Mesenchymal stem cell (in vitro differentiated cells and primary cell): Measurements from ENCODE around the gene IGFBP2.

Source experiments
- DNase-seq: peaks from one replicate; pipeline ENCODE4 v3.0.0-alpha.2; 2013
- H2AFZ ChIP-seq: one replicate; pipeline ENCODE4 v1.6.1; 2013; ENCODE audit warnings: low read depth, mild to moderate bottlenecking, control low read depth, inconsistent platforms, low read length, moderate library complexity
- H2AK5ac ChIP-seq: 2 replicates; pipeline ENCODE4 v1.6.1; 2013; ENCODE audit warnings: low read length, moderate library complexity, mild to moderate bottlenecking, inconsistent platforms; ENCODE audit not compliant: severe bottlenecking
- H2BK120ac ChIP-seq: one replicate; pipeline ENCODE4 v1.6.1; 2013; ENCODE audit warnings: low read depth, mild to moderate bottlenecking, inconsistent platforms, low read length, moderate library complexity
- H2BK12ac ChIP-seq, 2 experiments: one replicate each; pipeline ENCODE4 v1.6.1; 2013; ENCODE audit warnings: inconsistent platforms in 2 of 2, low read length in 2 of 2, mild to moderate bottlenecking in 2 of 2, moderate library complexity in 2 of 2, control low read depth in 1 of 2
- H2BK15ac ChIP-seq: one replicate; pipeline ENCODE4 v1.6.1; 2013; ENCODE audit warnings: mild to moderate bottlenecking, low read depth, inconsistent platforms; ENCODE audit not compliant: poor library complexity, severe bottlenecking
- H2BK5ac ChIP-seq: 2 replicates; pipeline ENCODE4 v1.6.1; 2013; ENCODE audit warnings: low read depth, mild to moderate bottlenecking, low read length, control low read depth, inconsistent platforms; ENCODE audit not compliant: poor library complexity, severe bottlenecking
- H3K14ac ChIP-seq, 2 experiments: one replicate each; pipeline ENCODE4 v1.6.1; 2013; ENCODE audit warnings: inconsistent platforms in 2 of 2, low read length in 2 of 2, control low read depth in 1 of 2, mild to moderate bottlenecking in 1 of 2, moderate library complexity in 1 of 2
- H3K18ac ChIP-seq, 2 experiments: one replicate each; pipeline ENCODE4 v1.6.1; 2013; ENCODE audit warnings: inconsistent platforms in 2 of 2, low read length in 2 of 2, control low read depth in 1 of 2, low read depth in 1 of 2, mild to moderate bottlenecking in 1 of 2
- H3K23ac ChIP-seq, 2 experiments: one replicate each; pipeline ENCODE4 v1.6.1; 2013; ENCODE audit warnings: inconsistent platforms in 2 of 2, low read length in 2 of 2, mild to moderate bottlenecking in 2 of 2, moderate library complexity in 2 of 2, control low read depth in 1 of 2
- H3K27ac ChIP-seq: 2 replicates; pipeline ENCODE4 v1.5.1; 2013; ENCODE audit warnings: mild to moderate bottlenecking, moderate library complexity, low read length, control low read depth, inconsistent platforms; ENCODE audit not compliant: poor library complexity, severe bottlenecking
- H3K27me3 ChIP-seq, 2 experiments: 2 replicates each; pipeline versions ENCODE4 v1.6.1 to v1.7.0; 2013; ENCODE audit warnings: low read length in 2 of 2, mild to moderate bottlenecking in 2 of 2, moderate library complexity in 2 of 2, control low read depth in 1 of 2, inconsistent platforms in 1 of 2; ENCODE audit not compliant: control insufficient read depth in 1 of 2, insufficient read depth in 1 of 2
- H3K36me3 ChIP-seq, 2 experiments: 2 replicates each; pipeline versions ENCODE4 v1.6.1 to v1.7.0; 2013; ENCODE audit warnings: low read length in 2 of 2, control low read depth in 1 of 2, inconsistent platforms in 1 of 2, low read depth in 1 of 2, mild to moderate bottlenecking in 1 of 2; ENCODE audit not compliant: insufficient read depth in 2 of 2, control insufficient read depth in 1 of 2
- H3K4ac ChIP-seq, 2 experiments: one replicate each; pipeline ENCODE4 v1.6.1; 2013; ENCODE audit warnings: inconsistent platforms in 2 of 2, low read length in 2 of 2, mild to moderate bottlenecking in 2 of 2, moderate library complexity in 2 of 2, control low read depth in 1 of 2, low read depth in 1 of 2
- H3K4me1 ChIP-seq: 2 replicates; pipeline ENCODE4 v1.6.1; 2013; ENCODE audit warnings: low read depth, low read length, control low read depth; ENCODE audit not compliant: control insufficient read depth, insufficient read depth
- H3K4me2 ChIP-seq: 2 replicates; pipeline ENCODE4 v1.6.1; 2013; ENCODE audit warnings: low read length, mild to moderate bottlenecking, inconsistent platforms; ENCODE audit not compliant: poor library complexity, severe bottlenecking
- H3K4me3 ChIP-seq, 2 experiments: 2 replicates each; pipeline versions ENCODE4 v1.5.1 to v1.7.0; 2013; ENCODE audit warnings: low read length in 2 of 2, mild to moderate bottlenecking in 2 of 2, control low read depth in 1 of 2, low read depth in 1 of 2; ENCODE audit not compliant: insufficient read depth in 1 of 2
- H3K79me1 ChIP-seq: replicated peaks from 2 replicates; pipeline ENCODE4 v1.6.1; 2013; ENCODE audit warnings: mild to moderate bottlenecking, control low read depth, low read length, inconsistent platforms; ENCODE audit not compliant: poor library complexity, severe bottlenecking
- H3K9ac ChIP-seq: 2 replicates; pipeline ENCODE4 v1.7.0; 2013; ENCODE audit warnings: mild to moderate bottlenecking, low read length, moderate library complexity
- H3K9me3 ChIP-seq: 2 replicates; pipeline ENCODE4 v1.7.0; 2013; ENCODE audit warnings: mild to moderate bottlenecking, low read length; ENCODE audit not compliant: control insufficient read depth
- H4K8ac ChIP-seq: one replicate; pipeline ENCODE4 v1.6.1; 2013; ENCODE audit warnings: inconsistent platforms, mild to moderate bottlenecking, low read length, moderate library complexity
- H4K91ac ChIP-seq: one replicate; pipeline ENCODE4 v1.6.1; 2013; ENCODE audit warnings: mild to moderate bottlenecking, low read length, inconsistent platforms
- WGBS: methylation state at CpG from one replicate; pipeline ENCODE4 v1.1.7; 2013; ENCODE audit warnings: mixed read lengths; 5-methylcytosine and 5-hydroxymethylcytosine counted together

IGFBP2 gene

DNA sequence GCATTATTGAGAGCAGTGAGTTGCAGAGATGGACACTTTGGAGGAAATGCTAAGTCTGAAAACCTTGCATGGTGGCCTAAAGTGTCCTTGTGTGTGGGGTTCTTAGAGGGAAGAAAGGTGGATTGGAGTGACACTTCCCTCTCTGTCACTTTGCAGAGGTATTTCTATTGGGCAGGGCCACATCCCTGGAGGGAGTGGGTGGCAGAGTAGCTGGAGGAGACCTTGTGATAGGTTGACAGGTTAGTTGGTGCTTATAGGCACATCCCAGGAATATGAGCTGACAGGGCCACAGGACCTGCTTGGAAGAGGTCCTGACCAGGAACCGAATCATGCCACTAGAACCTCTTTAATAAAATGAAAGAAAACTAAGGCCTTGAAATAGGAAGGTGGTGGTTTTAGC lies 63.1 kb downstream of the IGFBP2 start:
- H3K4me3 ChIP-seq: peak overlapping the region in 1 of 2 experiments; percentile 50
- peak overlapping the region; percentile 45 for H2BK120ac ChIP-seq
- peak overlapping the region; percentile 76 for H3K9ac ChIP-seq
- no peak overlapping the region for H2AFZ ChIP-seq
- no peak overlapping the region for H3K4me2 ChIP-seq
- no peak overlapping the region for H3K27ac ChIP-seq
- H3K14ac ChIP-seq: no peak overlapping the region
- H2AK5ac ChIP-seq: peak overlapping the region; percentile 85
- no peak overlapping the region for H4K91ac ChIP-seq
- H3K27me3 ChIP-seq: no peaks in the 10 kb centered on the region
- H3K79me1 ChIP-seq: no peaks in the 10 kb centered on the region
- no peaks in the 10 kb centered on the region for H3K36me3 ChIP-seq
- DNase-seq: no peak
- H2BK15ac ChIP-seq: no peak overlapping the region
- H3K23ac ChIP-seq: no peak overlapping the region
- peak overlapping the region; percentile 65 to 92 for H2BK12ac ChIP-seq
- H3K4ac ChIP-seq: peak overlapping the region; percentile 21 to 86
- no peak overlapping the region for H2BK5ac ChIP-seq
- H3K18ac ChIP-seq: peak overlapping the region; percentile 34 to 71
- no peak overlapping the region for H4K8ac ChIP-seq
- no CpG with 5 or more reads among the region's 1 CpG for WGBS
- peaks cover 23% of the 10 kb centered on the region for H3K4me1 ChIP-seq
- H3K9me3 ChIP-seq: no peaks in the 10 kb centered on the region

DNA sequence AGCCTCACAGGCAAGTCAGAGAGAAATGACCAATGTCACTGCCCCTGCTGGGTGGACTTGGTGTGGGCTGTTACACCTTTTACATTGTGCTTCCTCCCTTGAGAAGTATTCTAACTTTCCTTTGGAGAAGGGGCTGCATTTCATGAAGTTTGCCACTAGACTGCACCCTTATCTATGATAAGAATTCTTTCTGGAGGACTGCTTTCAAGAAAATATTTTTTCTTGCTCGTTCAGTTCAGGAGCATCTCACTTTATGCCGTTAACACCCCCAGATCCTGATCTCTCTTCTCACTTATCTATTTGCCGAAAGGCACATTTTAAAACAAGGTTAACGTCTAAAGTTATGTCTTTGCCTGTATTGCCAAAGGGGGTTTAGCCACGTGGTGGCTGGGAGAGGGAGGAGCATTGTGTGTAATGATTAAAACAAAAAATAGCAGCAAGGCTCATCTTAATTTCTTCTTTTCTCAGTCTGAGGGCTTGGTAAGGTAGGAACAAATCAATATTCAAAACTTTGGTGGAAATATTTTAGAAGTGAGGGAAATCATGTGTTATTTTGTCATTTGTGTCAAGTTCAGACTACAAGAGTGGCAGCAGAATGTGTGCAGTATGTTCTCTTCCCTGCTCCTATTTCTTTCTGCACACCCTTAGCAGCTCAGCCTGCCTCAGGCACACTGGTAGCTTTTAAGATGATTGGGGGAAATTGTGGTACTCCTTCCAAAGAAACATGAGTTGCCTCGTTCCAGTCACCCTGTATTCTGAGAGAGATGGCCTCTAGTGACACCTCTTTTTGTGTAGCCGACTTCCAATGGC lies 63.7 kb downstream of the IGFBP2 start:
- 64% methylated on average over 6 of the region's 7 CpGs for WGBS
- H2BK5ac ChIP-seq: no peak overlapping the region
- H4K8ac ChIP-seq: no peak overlapping the region

DNA sequence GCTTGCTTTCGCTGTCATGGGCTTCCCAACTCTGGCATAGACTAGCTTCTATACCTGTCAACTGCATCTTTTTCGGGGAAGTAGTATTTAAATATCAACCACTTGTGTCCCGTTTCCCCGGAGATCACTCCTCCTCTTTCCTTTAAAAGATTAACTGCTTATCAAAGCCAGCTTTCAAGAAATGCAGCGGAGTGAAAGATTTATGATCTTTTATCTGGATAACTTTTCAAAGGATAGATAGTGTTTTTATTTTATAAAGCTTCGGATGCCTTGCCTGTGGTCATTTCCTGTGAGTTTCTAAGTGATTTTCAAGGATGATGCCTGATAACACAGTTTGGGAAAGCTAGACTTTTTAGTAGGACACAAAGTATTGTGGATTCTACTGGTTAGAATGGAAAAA lies 65.1 kb downstream of the IGFBP2 start:
- Histone ChIP-seq H3K4ac (no peak overlapping the region), H3K79me1 (no peaks in the 10 kb centered on the region), H3K4me1 (peaks cover 19% of the 10 kb centered on the region), H3K14ac (no peak overlapping the region), H2BK12ac (no peak overlapping the region), H4K91ac (no peak overlapping the region), H3K4me3 (no peak overlapping the region), H2AFZ (no peak overlapping the region), H3K18ac (no peak overlapping the region), H3K9me3 (no peaks in the 10 kb centered on the region), H3K27me3 (no peaks in the 10 kb centered on the region), H3K27ac (no peak overlapping the region), H2BK120ac (no peak overlapping the region), H3K9ac (peak overlapping the region; percentile 44), H4K8ac (no peak overlapping the region), H3K36me3 (no peaks in the 10 kb centered on the region), H3K23ac (no peak overlapping the region), H3K4me2 (no peak overlapping the region), H2BK5ac (no peak overlapping the region), H2AK5ac (no peak overlapping the region), H2BK15ac (no peak overlapping the region)
- 39% methylated on average over 6 of the region's 6 CpGs for WGBS
- DNase-seq: no peak

More for the DNA sequence above, 63.7 kb downstream of the IGFBP2 start:
- no peak overlapping the region for H3K23ac ChIP-seq
- no peak overlapping the region for H2AFZ ChIP-seq
- DNase-seq: peak; percentile 73
- no peak overlapping the region for H3K4me2 ChIP-seq
- no peaks in the 10 kb centered on the region for H3K27me3 ChIP-seq
- H3K14ac ChIP-seq: no peak overlapping the region
- H2BK120ac ChIP-seq: peak overlapping the region; percentile 45
- no peak overlapping the region for H3K27ac ChIP-seq
- peak overlapping the region; percentile 88 to 92 for H2BK12ac ChIP-seq
- H4K91ac ChIP-seq: no peak overlapping the region
- peak overlapping the region; percentile 76 for H3K9ac ChIP-seq
- H3K4me1 ChIP-seq: peaks cover 22% of the 10 kb centered on the region
- no peaks in the 10 kb centered on the region for H3K79me1 ChIP-seq
- peak overlapping the region in 1 of 2 experiments; percentile 50 for H3K4me3 ChIP-seq
- no peaks in the 10 kb centered on the region for H3K9me3 ChIP-seq
- H3K36me3 ChIP-seq: no peaks in the 10 kb centered on the region
- no peak overlapping the region for H2BK15ac ChIP-seq
- peak overlapping the region in 1 of 2 experiments; percentile 58 for H3K18ac ChIP-seq
- peak overlapping the region in 1 of 2 experiments; percentile 86 for H3K4ac ChIP-seq
- peak overlapping the region; percentile 3 for H2AK5ac ChIP-seq

DNA sequence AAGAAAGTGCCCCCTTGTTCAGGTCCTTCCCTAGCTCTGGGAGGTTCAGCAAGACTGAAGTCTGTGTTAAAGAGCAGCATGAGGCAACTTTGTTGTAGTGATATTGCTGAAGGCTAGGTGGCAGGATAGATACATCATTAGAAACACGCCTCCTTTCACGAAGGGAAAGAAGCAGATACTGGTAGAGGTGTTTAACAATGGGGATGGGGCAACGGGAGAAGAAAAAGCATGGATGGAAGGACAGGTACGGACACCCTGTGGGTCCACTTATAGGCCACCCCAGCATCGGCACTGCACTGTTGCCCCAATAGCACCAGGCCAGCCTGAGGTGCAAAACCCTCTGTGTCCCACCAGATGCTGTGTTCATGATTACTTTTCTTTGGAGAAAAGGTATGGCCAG lies 65.7 kb downstream of the IGFBP2 start:
- peak; percentile 81 for DNase-seq
- no peaks in the 10 kb centered on the region for H3K9me3 ChIP-seq
- no peak overlapping the region for H3K14ac ChIP-seq
- WGBS: 21% methylated on average over 5 of the region's 5 CpGs
- H3K79me1 ChIP-seq: no peaks in the 10 kb centered on the region
- no peak overlapping the region for H3K4me3 ChIP-seq
- H3K18ac ChIP-seq: peak overlapping the region; percentile 63 to 76
- H2BK5ac ChIP-seq: no peak overlapping the region
- peak overlapping the region; percentile 44 for H3K9ac ChIP-seq
- no peak overlapping the region for H2BK15ac ChIP-seq
- H3K27ac ChIP-seq: no peak overlapping the region
- no peaks in the 10 kb centered on the region for H3K27me3 ChIP-seq
- H4K91ac ChIP-seq: peak overlapping the region; percentile 92
- H3K4ac ChIP-seq: peak overlapping the region in 1 of 2 experiments; percentile 59
- H3K4me1 ChIP-seq: peaks cover 19% of the 10 kb centered on the region
- H3K23ac ChIP-seq: no peak overlapping the region
- H4K8ac ChIP-seq: peak overlapping the region; percentile 42
- H3K4me2 ChIP-seq: no peak overlapping the region
- H3K36me3 ChIP-seq: no peaks in the 10 kb centered on the region
- no peak overlapping the region for H2AK5ac ChIP-seq
- H2BK120ac ChIP-seq: no peak overlapping the region
- H2AFZ ChIP-seq: no peak overlapping the region
- H2BK12ac ChIP-seq: peak overlapping the region; percentile 55 to 73
